Kasumi-1 (cell line): Measurements from ENCODE around the gene CSF3R.

Experiments used
- DNase-seq, 2 experiments: peaks; one replicate each; lab custom pipeline; 2025; lab: John Stamatoyannopoulos, UW

The CSF3R gene

GRCh38 chr1:36457691-36458090 lies 25.0 kb downstream of the CSF3R start:
- peak; percentile 79 to 82 for DNase-seq

GRCh38 chr1:36456391-36456928 lies 26.3 kb downstream of the CSF3R start:
- no peak for DNase-seq

- no peak for DNase-seq
Observed at GRCh38 chr1:36455386-36455785, 27.3 kb downstream of the CSF3R start.

- DNase-seq = no peak
Observed at GRCh38 chr1:36453600-36454388, 28.9 kb downstream of the CSF3R start.

GRCh38 chr1:36453051-36453450 lies 29.7 kb downstream of the CSF3R start:
- no peak for DNase-seq

- DNase-seq = no peak
Observed at GRCh38 chr1:36450919-36451305, 31.8 kb downstream of the CSF3R start.

GRCh38 chr1:36450270-36450918 lies 32.3 kb downstream of the CSF3R start, which contains the start of gene OSCP1:
Gene OSCP1 (minus strand): TSS chr1:36450451. CDS start chr1:36450369, 82 bp downstream.
- DNase-seq = peak; percentile 52 to 64

GRCh38 chr1:36448530-36449056 lies 34.1 kb downstream of the CSF3R start:
- peak; percentile 41 to 43 for DNase-seq

GRCh38 chr1:36447450-36447849 lies 35.3 kb downstream of the CSF3R start:
- no peak for DNase-seq

GRCh38 chr1:36446746-36447145 lies 36.0 kb downstream of the CSF3R start:
- peak in 1 of 2 experiments; percentile 44 for DNase-seq

- DNase-seq = peak; percentile 83 to 91
Observed at GRCh38 chr1:36446271-36446670, 36.4 kb downstream of the CSF3R start.

- DNase-seq = no peak
Observed at GRCh38 chr1:36443297-36443696, 39.4 kb downstream of the CSF3R start.

- no peak for DNase-seq
Observed at GRCh38 chr1:36442337-36442736, 40.4 kb downstream of the CSF3R start.

- no peak for DNase-seq
Observed at GRCh38 chr1:36440646-36441045, 42.1 kb downstream of the CSF3R start.

GRCh38 chr1:36440044-36440443 lies 42.7 kb downstream of the CSF3R start:
- no peak for DNase-seq

GRCh38 chr1:36438715-36439114 lies 44.0 kb downstream of the CSF3R start:
- no peak for DNase-seq

- no peak for DNase-seq
Observed at GRCh38 chr1:36436821-36437220, 45.9 kb downstream of the CSF3R start.

GRCh38 chr1:36433102-36433501 lies 49.6 kb downstream of the CSF3R start:
- DNase-seq = no peak

GRCh38 chr1:36432616-36433015 lies 50.1 kb downstream of the CSF3R start:
- no peak for DNase-seq

GRCh38 chr1:36425791-36426190 lies 56.9 kb downstream of the CSF3R start:
- DNase-seq = no peak

GRCh38 chr1:36421649-36422048 lies 61.1 kb downstream of the CSF3R start:
- no peak for DNase-seq

- DNase-seq = peak; percentile 93 to 96
Observed at GRCh38 chr1:36420836-36421317, 61.8 kb downstream of the CSF3R start.

GRCh38 chr1:36420409-36420808 lies 62.3 kb downstream of the CSF3R start:
- no peak for DNase-seq
